Liver (tissue), 3 donors: Measurements from ENCODE around the gene SMYD1.

Experiments used
- CTCF ChIP-seq: fragments of 150-350 bp; IDR thresholded peaks from 2 replicates; pipeline ENCODE4 v1.5.1; 2017; ENCODE audit warnings: improper control_type of control experiment, low read depth, low read length; ENCODE audit not compliant: missing input control
- HNF4G ChIP-seq: IDR thresholded peaks from 2 replicates; pipeline ENCODE4 v1.6.1; 2016; ENCODE audit warnings: antibody characterized with exemption
- JUND ChIP-seq, 2 donors: IDR thresholded peaks; 2 replicates each; pipeline ENCODE4 v1.6.1; 2016; ENCODE audit warnings: antibody characterized with exemption in 2 of 2
- RAD21 ChIP-seq, 2 donors: IDR thresholded peaks; 2 replicates each; pipeline ENCODE4 v1.6.1; 2016; ENCODE audit warnings: antibody characterized with exemption in 2 of 2, mild to moderate bottlenecking in 2 of 2
- REST ChIP-seq: IDR thresholded peaks from 2 replicates; pipeline ENCODE4 v1.6.1; 2016; ENCODE audit warnings: antibody characterized with exemption, mild to moderate bottlenecking
- TAF1 ChIP-seq: conservative IDR thresholded peaks from 2 replicates; pipeline ENCODE4 v1.6.1; 2016; ENCODE audit warnings: antibody characterized with exemption, mild to moderate bottlenecking
- YY1 ChIP-seq: IDR thresholded peaks from 2 replicates; pipeline ENCODE4 v1.6.1; 2016; ENCODE audit warnings: antibody characterized with exemption, mild to moderate bottlenecking
- TF ChIP-seq, protein P1 (sequence below): IDR thresholded peaks from 2 replicates; pipeline ENCODE4 v1.6.1; 2016; ENCODE audit warnings: antibody characterized with exemption
- TF ChIP-seq, protein P2 (sequence below): IDR thresholded peaks from 2 replicates; pipeline ENCODE4 v1.6.1; 2016; ENCODE audit warnings: antibody characterized with exemption
- donor health status: healthy.
- donor health status: healthy.

GRCh38 chr2:88038263-88039105, 29.1 kb upstream of the SMYD1 start:
- TF ChIP-seq RAD21 (IDR thresholded peaks at IDR 0.05) (no peak), CTCF (no peak), YY1 (no peak), HNF4G (no peak), REST (no peak), JUND (IDR thresholded peaks at IDR 0.05) (no peak), TAF1 (no peak)
- TF ChIP-seq, protein P1, sequence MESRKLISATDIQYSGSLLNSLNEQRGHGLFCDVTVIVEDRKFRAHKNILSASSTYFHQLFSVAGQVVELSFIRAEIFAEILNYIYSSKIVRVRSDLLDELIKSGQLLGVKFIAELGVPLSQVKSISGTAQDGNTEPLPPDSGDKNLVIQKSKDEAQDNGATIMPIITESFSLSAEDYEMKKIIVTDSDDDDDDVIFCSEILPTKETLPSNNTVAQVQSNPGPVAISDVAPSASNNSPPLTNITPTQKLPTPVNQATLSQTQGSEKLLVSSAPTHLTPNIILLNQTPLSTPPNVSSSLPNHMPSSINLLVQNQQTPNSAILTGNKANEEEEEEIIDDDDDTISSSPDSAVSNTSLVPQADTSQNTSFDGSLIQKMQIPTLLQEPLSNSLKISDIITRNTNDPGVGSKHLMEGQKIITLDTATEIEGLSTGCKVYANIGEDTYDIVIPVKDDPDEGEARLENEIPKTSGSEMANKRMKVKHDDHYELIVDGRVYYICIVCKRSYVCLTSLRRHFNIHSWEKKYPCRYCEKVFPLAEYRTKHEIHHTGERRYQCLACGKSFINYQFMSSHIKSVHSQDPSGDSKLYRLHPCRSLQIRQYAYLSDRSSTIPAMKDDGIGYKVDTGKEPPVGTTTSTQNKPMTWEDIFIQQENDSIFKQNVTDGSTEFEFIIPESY = no peak
- TF ChIP-seq, protein P2, sequence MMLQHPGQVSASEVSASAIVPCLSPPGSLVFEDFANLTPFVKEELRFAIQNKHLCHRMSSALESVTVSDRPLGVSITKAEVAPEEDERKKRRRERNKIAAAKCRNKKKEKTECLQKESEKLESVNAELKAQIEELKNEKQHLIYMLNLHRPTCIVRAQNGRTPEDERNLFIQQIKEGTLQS = no peak
